ENCODE data around the gene TXNL4A. TPM values are rescaled to one million over a fixed set of nuclear protein-coding genes. Genes with fewer than 3 reads are reported as not detected.

The TXNL4A gene
- total and polyA plus RNA-seq, 2 donors (not counting 1 experiment from before 2014, with no cell fraction given): 39.5 to 101 TPM

DNA sequence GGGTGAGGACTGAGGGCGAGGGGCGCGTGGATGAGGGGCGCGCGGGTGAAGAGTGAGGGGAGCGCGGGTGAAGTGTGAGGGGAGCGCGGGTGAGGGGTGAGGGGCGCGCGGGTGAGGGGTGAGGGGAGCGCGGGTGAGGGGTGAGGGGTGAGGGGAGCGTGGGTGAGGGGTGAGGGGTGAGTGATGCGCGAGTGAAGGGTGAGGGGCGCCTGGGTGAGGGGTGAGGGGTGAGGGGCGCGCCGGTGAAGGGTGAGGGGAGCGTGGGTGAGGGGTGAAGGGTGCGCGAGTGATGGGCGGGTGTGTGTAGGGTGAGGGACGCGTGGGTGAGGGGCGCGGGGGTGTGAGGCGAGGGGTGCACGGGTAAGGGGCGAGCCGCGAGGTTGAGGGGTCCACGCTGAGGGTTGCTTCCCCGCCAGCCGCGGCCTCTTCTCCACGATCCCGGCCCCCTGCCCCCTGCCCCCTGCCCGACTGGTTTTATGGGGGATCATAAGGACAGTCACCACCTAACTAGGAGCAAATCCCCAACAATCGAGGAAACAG lies 35.8 kb downstream of the TXNL4A start:
- H3K4me3 ChIP-seq (replicated peaks in 1 of 4; ENCODE audit: control extremely low read depth in 1 of 4, insufficient read depth in 1 of 4, low read depth in 3 of 4, low read length in 4 of 4): peak overlapping the region in 3 of 4 experiments; percentile 65 to 89 (median 78)
- H2AFZ ChIP-seq (ENCODE audit: low read length): no peak overlapping the region
- DNase-seq (ENCODE audit: low read depth in 2 of 2): no peak
- H3K9me3 ChIP-seq (ENCODE audit: control insufficient read depth, insufficient read depth, low read depth, low read length): no peaks in the 10 kb centered on the region
- no peak for TF ChIP-seq EZH2 (IDR thresholded peaks at IDR 0.05; ENCODE audit: low read length, missing control alignments)
- no peak for TF ChIP-seq CTCF (conservative IDR thresholded peaks at IDR 0.05 in 1 of 2, IDR thresholded peaks at IDR 0.05 in 1 of 2; ENCODE audit: low read depth in 1 of 2, low read length in 2 of 2)
- peaks cover 5% of the 10 kb centered on the region for H3K4me1 ChIP-seq (ENCODE audit: control insufficient read depth, extremely low read depth, insufficient read depth, low read length)
- H4K20me1 ChIP-seq (ENCODE audit: control insufficient read depth, extremely low read depth, insufficient read depth, low read length): no peaks in the 10 kb centered on the region
- H3K79me2 ChIP-seq (ENCODE audit: control insufficient read depth, insufficient read depth, low read length): peaks cover 30% of the 10 kb centered on the region
- peak overlapping the region; percentile 87 for H3K4me2 ChIP-seq (ENCODE audit: extremely low read depth, insufficient read depth, low read length)
- peaks cover 3% of the 10 kb centered on the region for H3K36me3 ChIP-seq (ENCODE audit: control insufficient read depth, insufficient read depth, low read length)
- peak overlapping the region; percentile 81 for H3K27ac ChIP-seq (ENCODE audit: insufficient read depth, low read length)
- no peaks in the 10 kb centered on the region for H3K27me3 ChIP-seq (ENCODE audit: control insufficient read depth, insufficient read depth, low read length)
- peak overlapping the region; percentile 85 for H3K9ac ChIP-seq (ENCODE audit: insufficient read depth, low read length)

- DNase-seq (ENCODE audit: low read depth in 2 of 2): peak; percentile 79 to 81
Measured at GRCh38 chr18:79951545-79952455, 36.6 kb downstream of the TXNL4A start, which contains the start of gene SLC66A2. SLC66A2 (minus strand) TSS chr18:79951653; CDS start chr18:79950926, 727 bp downstream.

More at GRCh38 chr18:79951545-79952455, 36.6 kb downstream of the TXNL4A start, which contains the start of gene SLC66A2:
- Histone ChIP-seq H3K9me3 (ENCODE audit: control insufficient read depth, insufficient read depth, low read depth, low read length) (no peaks in the 10 kb centered on the region), H3K4me2 (ENCODE audit: extremely low read depth, insufficient read depth, low read length) (peak within 1 kb of the TSS; percentile 98), H2AFZ (ENCODE audit: low read length) (peak within 1 kb of the TSS; percentile 70), H3K9ac (ENCODE audit: insufficient read depth, low read length) (peak within 1 kb of the TSS; percentile 85), H4K20me1 (ENCODE audit: control insufficient read depth, extremely low read depth, insufficient read depth, low read length) (no peaks in the 10 kb centered on the region), H3K36me3 (ENCODE audit: control insufficient read depth, insufficient read depth, low read length) (peaks cover 3% of the 10 kb centered on the region), H3K27ac (ENCODE audit: insufficient read depth, low read length) (peak within 1 kb of the TSS; percentile 81), H3K79me2 (ENCODE audit: control insufficient read depth, insufficient read depth, low read length) (peaks cover 32% of the 10 kb centered on the region), H3K4me1 (ENCODE audit: control insufficient read depth, extremely low read depth, insufficient read depth, low read length) (peaks cover 5% of the 10 kb centered on the region), H3K27me3 (ENCODE audit: control insufficient read depth, insufficient read depth, low read length) (no peaks in the 10 kb centered on the region), H3K4me3 (replicated peaks in 1 of 4; ENCODE audit: control extremely low read depth in 1 of 4, insufficient read depth in 1 of 4, low read depth in 3 of 4, low read length in 4 of 4) (peak within 1 kb of the TSS; percentile 69 to 89 (median 76))
- TF ChIP-seq CTCF (conservative IDR thresholded peaks at IDR 0.05 in 1 of 2, IDR thresholded peaks at IDR 0.05 in 1 of 2; ENCODE audit: low read depth in 1 of 2, low read length in 2 of 2): no peak
- TF ChIP-seq EZH2 (IDR thresholded peaks at IDR 0.05; ENCODE audit: low read length, missing control alignments): no peak

All from fibroblast of lung (primary cell).